HepG2 (cell line): ENCODE data around the gene SFI1. TPM values are rescaled to one million over a fixed set of nuclear protein-coding genes. Genes with fewer than 3 reads are reported as not detected.

Experiments
- BRCA1 ChIP-seq: sonication (generic); formaldehyde crosslinking; IDR thresholded peaks from 2 replicates; pipeline ENCODE4 v1.4.0; 2020; ENCODE audit warnings: missing genetic modification reagents
- CHD2 ChIP-seq: IDR thresholded peaks from 2 replicates; pipeline ENCODE4 v1.6.1; 2011; ENCODE audit warnings: low read depth, low read length, improper control_type of control experiment
- CREBL2 ChIP-seq: sonication (generic); formaldehyde crosslinking; IDR thresholded peaks from 2 replicates; pipeline ENCODE4 v1.8.1; 2023; ENCODE audit warnings: missing genetic modification reagents, mild to moderate bottlenecking, borderline replicate concordance
- ETV6 ChIP-seq: sonication (generic); formaldehyde crosslinking; conservative IDR thresholded peaks from 2 replicates; pipeline ENCODE4 v1.4.0; 2020; ENCODE audit warnings: missing genetic modification reagents
- HOXA3 ChIP-seq: sonication (generic); formaldehyde crosslinking; IDR thresholded peaks from 2 replicates; pipeline ENCODE4 v1.5.0; 2020; ENCODE audit warnings: missing genetic modification reagents
- KLF16 ChIP-seq, 2 experiments: sonication (generic) in 1 of 2; formaldehyde crosslinking in 1 of 2; IDR thresholded peaks; 2 replicates each; pipeline versions ENCODE4 v1.6.1 to v1.8.0; 2016 to 2023; ENCODE audit warnings: missing genetic modification reagents in 2 of 2, missing compliant biosample characterization in 1 of 2
- LBX2 ChIP-seq: sonication (generic); formaldehyde crosslinking; IDR thresholded peaks from 2 replicates; pipeline ENCODE4 v1.5.0; 2020; ENCODE audit warnings: missing genetic modification reagents, mild to moderate bottlenecking, borderline replicate concordance
- MYPOP ChIP-seq: sonication (generic); formaldehyde crosslinking; IDR thresholded peaks from 2 replicates; pipeline ENCODE4 v1.8.1; 2023; ENCODE audit warnings: mild to moderate bottlenecking, moderate library complexity, missing genetic modification reagents
- NFIB ChIP-seq: sonication (generic); formaldehyde crosslinking; IDR thresholded peaks from 2 replicates; pipeline ENCODE4 v1.9.0; 2021; ENCODE audit warnings: missing genetic modification reagents, mild to moderate bottlenecking, borderline replicate concordance
- PAX8 ChIP-seq: sonication (generic); formaldehyde crosslinking; IDR thresholded peaks from 2 replicates; pipeline ENCODE4 v1.8.0; 2022; ENCODE audit warnings: mild to moderate bottlenecking, missing genetic modification reagents, borderline replicate concordance
- PHF8 ChIP-seq: sonication (generic); formaldehyde crosslinking; IDR thresholded peaks from 2 replicates; pipeline ENCODE4 v1.5.0; 2020; ENCODE audit warnings: missing genetic modification reagents
- PRMT3 ChIP-seq: sonication (generic); formaldehyde crosslinking; IDR thresholded peaks from 2 replicates; pipeline ENCODE4 v1.8.1; 2022; ENCODE audit warnings: low read depth, mild to moderate bottlenecking, moderate library complexity, missing genetic modification reagents, borderline replicate concordance
- RAD21 ChIP-seq: fragments of 450-650 bp; formaldehyde crosslinking; IDR thresholded peaks from 2 replicates; pipeline ENCODE4 v1.5.0; 2020; ENCODE audit warnings: mild to moderate bottlenecking
- TARDBP ChIP-seq: sonication (generic); formaldehyde crosslinking; IDR thresholded peaks from 2 replicates; pipeline ENCODE4 v1.8.0; 2022; ENCODE audit warnings: mild to moderate bottlenecking, missing genetic modification reagents
- TCF7 ChIP-seq: sonication (generic); IDR thresholded peaks from 2 replicates; pipeline ENCODE4 v1.6.1; 2016; ENCODE audit warnings: antibody characterized with exemption, low read depth
- ZBTB2 ChIP-seq: sonication (generic); formaldehyde crosslinking; IDR thresholded peaks from 2 replicates; pipeline ENCODE4 v1.8.0; 2022; ENCODE audit warnings: low read depth, missing genetic modification reagents
- ZBTB42 ChIP-seq: sonication (generic); formaldehyde crosslinking; IDR thresholded peaks from 2 replicates; pipeline ENCODE4 v1.5.0; 2020; ENCODE audit warnings: mild to moderate bottlenecking, missing genetic modification reagents
- ZBTB7A ChIP-seq: sonication (generic); formaldehyde crosslinking; IDR thresholded peaks from 2 replicates; pipeline ENCODE4 v1.8.0; 2022; ENCODE audit warnings: mild to moderate bottlenecking, missing genetic modification reagents
- ZBTB7B ChIP-seq: sonication (generic); formaldehyde crosslinking; IDR thresholded peaks from 2 replicates; pipeline ENCODE4 v1.4.0; 2020; ENCODE audit warnings: missing genetic modification reagents
- ZEB1 ChIP-seq: IDR thresholded peaks from 2 replicates; pipeline ENCODE4 v1.6.1; 2012; ENCODE audit warnings: mild to moderate bottlenecking, low read depth, inconsistent platforms; ENCODE audit not compliant: insufficient replicate concordance
- ZKSCAN8 ChIP-seq: IDR thresholded peaks from 2 replicates; pipeline ENCODE4 v1.6.1; 2016; ENCODE audit warnings: borderline replicate concordance, missing genetic modification reagents, missing compliant biosample characterization
- ZNF362 ChIP-seq: sonication (generic); formaldehyde crosslinking; IDR thresholded peaks from 2 replicates; pipeline ENCODE4 v1.4.0; 2020; ENCODE audit warnings: missing genetic modification reagents, mild to moderate bottlenecking, borderline replicate concordance
- ZNF441 ChIP-seq: sonication (generic); formaldehyde crosslinking; IDR thresholded peaks from 2 replicates; pipeline ENCODE4 v1.7.0; 2021; ENCODE audit warnings: missing genetic modification reagents, borderline replicate concordance
- ZNF576 ChIP-seq: sonication (generic); formaldehyde crosslinking; IDR thresholded peaks from 2 replicates; pipeline ENCODE4 v1.4.0; 2020; ENCODE audit warnings: mild to moderate bottlenecking, missing genetic modification reagents
- ZNF775 ChIP-seq: sonication (generic); formaldehyde crosslinking; IDR thresholded peaks from 2 replicates; pipeline ENCODE4 v1.4.0; 2020; ENCODE audit warnings: missing genetic modification reagents, mild to moderate bottlenecking, moderate library complexity, borderline replicate concordance
- ZNF879 ChIP-seq: sonication (generic); formaldehyde crosslinking; IDR thresholded peaks from 2 replicates; pipeline ENCODE4 v1.8.1; 2023; ENCODE audit warnings: missing genetic modification reagents
- polyA plus RNA-seq, 8 experiments: library from polyadenylated mRNA; depleted of rRNA in 3 of 8; stranded (reverse) in 7 of 8; unstranded in 1 of 8; fragments of >200 nt; fragmentation: Illumina TruSeq in 4 of 8; extraction: Trizol in 4 of 8; gene quantifications; 2 replicates each; pipeline versions ENCODE4 v1.2.1 to v1.2.3, GENCODE V29; 2011 to 2016; ENCODE audit warnings: low read depth in 4 of 8, missing spikeins in 1 of 8, mixed read lengths in 1 of 8; ENCODE audit not compliant: insufficient read depth in 1 of 8
- total RNA-seq, 5 experiments: library from RNA; depleted of rRNA; stranded (reverse); fragments of >200 nt; fragmentation: Illumina TruSeq; extraction: Trizol; gene quantifications; 2 replicates each; pipeline ENCODE4 v1.2.3, GENCODE V29; 2016; ENCODE audit warnings: low read depth in 1 of 5

The SFI1 gene
- total and polyA plus RNA-seq, 2 of the 13 experiments (the other 11 are each of a cell fraction or from before 2014, with no cell fraction given): 20.5 to 40.1 TPM

- TF ChIP-seq NFIB (CRISPR knock-in tag) (no peak), ZKSCAN8 (CRISPR knock-in tag) (peak; percentile 51; the same call in 1 of the 2 replicates), ZNF441 (CRISPR knock-in tag) (0 out of 2 replicates have a peak, but pooled peaks have one; percentile 37), ZBTB42 (CRISPR knock-in tag) (no peak), CREBL2 (no peak), ETV6 (CRISPR knock-in tag) (peak; percentile 66), ZBTB7B (peak; percentile 98), KLF16 (CRISPR knock-in tag; IDR thresholded peaks at IDR 0.05) (0 out of 4 replicates have a peak, but pooled peaks of 1 of the 2 experiments have one; percentile 29), ZEB1 (no peak), ZBTB2 (CRISPR knock-in tag) (no peak), RAD21 (no peak), ZBTB7A (CRISPR knock-in tag) (peak; percentile 78; the same call in 1 of the 2 replicates), PAX8 (CRISPR knock-in tag) (no peak), ZNF775 (CRISPR knock-in tag) (no peak), ZNF576 (CRISPR knock-in tag) (no peak), TARDBP (peak; percentile 74), CHD2 (no peak), PHF8 (CRISPR knock-in tag) (no peak), PRMT3 (CRISPR knock-in tag) (no peak), BRCA1 (CRISPR knock-in tag) (no peak), LBX2 (no peak), ZNF362 (CRISPR knock-in tag) (peak; percentile 73; the same call in 1 of the 2 replicates), ZNF879 (CRISPR knock-in tag) (no peak), TCF7 (peak; percentile 92), MYPOP (CRISPR knock-in tag) (no peak), HOXA3 (CRISPR knock-in tag) (peak; percentile 61)
These were observed 90.0 kb downstream of the SFI1 start (continued) for GRCh38 chr22:31586137-31586920.
